Thoracic aorta (tissue), 2 donors: Measurements from ENCODE around the gene VSTM2B. TPM values are rescaled to one million over a fixed set of nuclear protein-coding genes. Genes with fewer than 3 reads are reported as not detected.

Source experiments
- ATAC-seq: fragments of 150-250 bp; one replicate; pipeline ENCODE4 v1.8.0; 2017; ENCODE audit warnings: low read depth; ENCODE audit not compliant: insufficient number of reproducible peaks, low FRiP score
- DNase-seq: peaks from one replicate; pipeline ENCODE4 v3.0.0-alpha.2; 2020; ENCODE audit warnings: low spot score
- H3K27ac ChIP-seq, 2 donors: fragments of 200-600 bp; sonication (generic); 1 replicate in 1 of 2; 2 replicates in 1 of 2; pipeline ENCODE4 v1.5.1; 2016; ENCODE audit warnings: mild to moderate bottlenecking in 2 of 2, moderate library complexity in 2 of 2
- H3K27me3 ChIP-seq: fragments of 200-600 bp; sonication (generic); replicated peaks from 2 replicates; pipeline ENCODE4 v1.6.0; 2016; ENCODE audit warnings: mild to moderate bottlenecking; ENCODE audit not compliant: insufficient read depth
- H3K36me3 ChIP-seq: fragments of 200-600 bp; sonication (generic); one replicate; pipeline ENCODE4 v1.5.1; 2016
- H3K4me1 ChIP-seq, 2 donors: fragments of 200-600 bp; sonication (generic); 1 replicate in 1 of 2; 2 replicates in 1 of 2; pipeline versions ENCODE4 v1.5.1 to v1.6.0; 2016; ENCODE audit warnings: low read depth in 2 of 2, mild to moderate bottlenecking in 1 of 2; ENCODE audit not compliant: control insufficient read depth in 1 of 2
- H3K4me3 ChIP-seq: fragments of 200-600 bp; sonication (generic); 2 replicates; pipeline ENCODE4 v1.5.1; 2016; ENCODE audit warnings: mild to moderate bottlenecking
- H3K9me3 ChIP-seq: fragments of 200-600 bp; sonication (generic); 2 replicates; pipeline ENCODE4 v1.5.1; 2016
- CTCF ChIP-seq: fragments of 200-600 bp; sonication (generic); IDR thresholded peaks from one replicate; pipeline ENCODE4 v1.5.1; 2019; ENCODE audit warnings: antibody characterized with exemption
- total RNA-seq, 2 donors: library from RNA; depleted of rRNA; stranded (reverse); fragments of >200 nt; gene quantifications; one replicate each; pipeline versions ENCODE4 v1.1.0 to v1.2.3, GENCODE V29; 2016

The VSTM2B gene
- total RNA-seq, 2 donors from 2014 or later: not detected

- H3K27me3 ChIP-seq: no peaks in the 10 kb centered on the region
- no peaks in the 10 kb centered on the region for H3K4me1 ChIP-seq
- no peak for ATAC-seq
- H3K9me3 ChIP-seq: peaks cover 3% of the 10 kb centered on the region
- DNase-seq: no peak
- no peak for TF ChIP-seq CTCF
- H3K27ac ChIP-seq: no peak overlapping the region
- H3K36me3 ChIP-seq: no peaks in the 10 kb centered on the region
- H3K4me3 ChIP-seq: no peak overlapping the region
Observed at GRCh38 chr19:29565171-29565570, 39.4 kb downstream of the VSTM2B start.

DNA sequence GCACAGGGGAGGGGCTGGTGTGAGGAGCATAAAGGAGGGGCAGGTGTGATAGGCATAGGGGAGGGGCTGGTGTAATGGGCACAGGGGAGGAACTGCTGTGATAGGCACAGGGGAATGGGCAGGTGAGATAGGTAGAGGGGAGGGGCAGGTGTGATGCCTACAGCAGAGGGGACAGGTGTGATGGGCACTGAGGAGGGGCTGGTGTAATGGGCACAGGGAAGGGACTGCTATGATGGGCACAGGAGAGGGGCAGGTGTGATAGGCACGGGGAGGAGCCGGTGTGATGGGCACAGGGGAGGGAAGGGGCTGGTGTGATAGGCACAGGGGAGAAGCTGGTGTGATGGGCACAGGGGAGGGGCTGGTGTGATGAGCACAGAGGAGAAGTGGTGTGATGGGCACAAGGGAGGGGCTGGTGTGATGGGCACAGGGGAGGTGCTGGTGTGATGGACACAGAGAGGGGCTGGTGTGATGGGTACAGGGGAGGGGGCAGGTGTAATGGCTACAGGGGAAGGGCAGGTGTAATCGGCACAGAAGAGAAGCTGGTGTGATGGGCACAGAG, 40.8 kb downstream of the VSTM2B start:
- Histone ChIP-seq H3K4me3 (no peak overlapping the region), H3K4me1 (no peaks in the 10 kb centered on the region), H3K9me3 (no peaks in the 10 kb centered on the region), H3K27me3 (no peaks in the 10 kb centered on the region), H3K27ac (no peak overlapping the region), H3K36me3 (no peaks in the 10 kb centered on the region)
- no peak for DNase-seq
- no peak for ATAC-seq
- TF ChIP-seq CTCF: no peak

- no peaks in the 10 kb centered on the region for H3K27me3 ChIP-seq
Observed at GRCh38 chr19:29567366-29567915, 41.6 kb downstream of the VSTM2B start.

DNA sequence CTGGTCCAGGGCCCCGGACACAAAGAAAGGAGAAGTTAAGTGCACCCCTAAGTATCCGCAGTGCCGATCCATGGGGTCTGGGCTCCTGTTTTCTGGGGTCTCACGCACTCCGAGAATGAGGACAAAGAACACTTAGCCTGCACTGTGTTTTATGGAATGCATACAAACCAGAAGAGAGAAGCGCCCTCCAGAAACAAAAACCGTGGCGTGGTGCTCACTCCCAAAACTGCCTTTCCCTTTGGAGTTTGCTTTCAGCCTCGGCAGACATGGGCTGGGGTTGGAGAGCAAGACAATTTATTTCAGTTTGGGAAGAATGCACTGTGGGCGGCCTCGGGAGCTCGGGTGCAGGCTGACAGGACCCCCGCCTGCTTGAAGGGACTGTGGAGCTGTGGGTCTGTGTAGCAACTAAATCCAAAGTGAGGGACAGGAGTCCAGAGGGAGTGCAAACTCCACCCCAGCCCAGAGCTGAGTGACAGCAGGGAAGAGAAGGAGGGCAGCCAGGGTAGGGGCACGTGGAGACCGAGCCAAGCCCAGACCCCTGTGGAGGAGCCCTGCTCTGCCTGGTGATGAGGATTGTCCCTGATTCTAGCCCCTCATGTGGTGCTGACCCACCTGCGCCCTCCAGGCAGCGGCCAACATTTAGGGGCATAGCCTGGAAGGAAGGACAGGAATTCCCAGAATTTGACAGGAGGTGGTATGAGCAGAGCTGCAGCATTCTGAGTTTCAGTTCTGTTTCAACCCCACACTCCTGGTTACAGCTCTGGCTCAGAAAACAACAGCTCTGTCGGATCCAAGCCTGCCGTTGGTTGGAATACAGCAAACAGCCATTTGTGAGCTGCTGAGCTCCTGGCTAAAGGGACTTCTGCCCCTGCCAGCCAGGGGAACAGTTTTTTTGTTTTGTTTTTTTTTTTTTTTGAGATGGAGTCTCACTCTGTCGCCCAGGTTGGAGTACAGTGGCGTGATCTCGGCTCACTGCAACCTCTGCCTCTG, 42.5 kb downstream of the VSTM2B start:
- no peak for ATAC-seq
- Histone ChIP-seq H3K4me3 (no peak overlapping the region), H3K27ac (no peak overlapping the region), H3K9me3 (no peaks in the 10 kb centered on the region), H3K36me3 (no peaks in the 10 kb centered on the region), H3K27me3 (no peaks in the 10 kb centered on the region), H3K4me1 (no peaks in the 10 kb centered on the region)
- DNase-seq: no peak
- no peak for TF ChIP-seq CTCF

More at GRCh38 chr19:29567366-29567915, 41.6 kb downstream of the VSTM2B start:
- Histone ChIP-seq H3K9me3 (no peaks in the 10 kb centered on the region), H3K4me3 (no peak overlapping the region), H3K27ac (no peak overlapping the region), H3K4me1 (no peaks in the 10 kb centered on the region), H3K36me3 (no peaks in the 10 kb centered on the region)
- ATAC-seq: no peak
- TF ChIP-seq CTCF: no peak
- no peak for DNase-seq
